SH-SY5Y (cell line): ENCODE data around the gene KDM4D.

ENCODE experiments used
- GATA2 ChIP-seq: IDR thresholded peaks from 2 replicates; pipeline ENCODE4 v1.6.1; 2011; ENCODE audit warnings: mild to moderate bottlenecking, low read depth, low read length
- GATA3 ChIP-seq: IDR thresholded peaks from 2 replicates; pipeline ENCODE4 v1.6.1; 2011; ENCODE audit warnings: low read depth, mild to moderate bottlenecking, low read length, moderate library complexity

Gene KDM4D

DNA sequence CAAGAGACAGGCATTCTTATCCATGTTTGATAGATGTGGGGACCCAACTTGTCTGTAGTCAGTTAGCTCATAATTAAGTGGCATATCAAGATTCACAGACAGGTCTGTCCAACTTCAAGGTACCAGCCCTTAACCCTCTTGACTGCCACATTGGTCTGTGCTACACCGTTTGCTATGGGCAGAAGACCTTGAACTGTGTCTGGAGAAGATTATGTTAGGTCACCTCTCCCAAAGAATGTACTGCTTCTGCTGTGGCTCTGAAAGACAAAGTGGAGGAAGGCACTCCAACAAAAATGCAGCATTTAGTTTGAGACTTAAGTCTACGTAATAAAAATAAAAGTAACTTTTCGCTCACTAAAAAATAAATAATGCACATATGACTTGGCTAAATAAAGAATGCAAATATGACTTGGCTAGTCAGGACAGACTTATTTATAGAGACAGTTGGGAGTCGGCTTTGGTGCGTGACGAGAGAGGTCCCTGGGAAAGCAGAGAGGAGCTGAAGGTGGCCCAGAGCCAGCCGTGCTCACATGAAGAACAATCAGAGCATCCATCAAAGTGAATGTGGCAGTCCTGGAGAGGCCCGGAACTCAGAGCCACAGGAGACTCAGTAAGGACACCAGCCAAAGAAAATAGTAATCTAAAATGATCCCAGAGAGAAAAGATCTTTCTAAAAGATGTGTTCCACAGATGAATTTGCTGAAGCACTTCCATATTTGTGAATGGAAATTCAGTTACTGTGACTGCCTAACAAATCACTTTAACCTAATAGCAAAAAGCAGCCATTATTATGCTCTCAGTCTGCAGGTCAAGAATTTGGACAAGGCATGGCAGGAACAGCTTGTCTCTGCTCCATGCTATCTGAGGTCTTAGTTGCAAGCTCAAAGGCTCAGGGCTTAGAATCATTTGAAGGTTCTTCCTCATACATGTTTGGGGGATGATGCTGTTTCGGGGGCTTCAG is 35.1 kb upstream of the KDM4D start:
- TF ChIP-seq GATA3, result no peak
- no peak for TF ChIP-seq GATA2

DNA sequence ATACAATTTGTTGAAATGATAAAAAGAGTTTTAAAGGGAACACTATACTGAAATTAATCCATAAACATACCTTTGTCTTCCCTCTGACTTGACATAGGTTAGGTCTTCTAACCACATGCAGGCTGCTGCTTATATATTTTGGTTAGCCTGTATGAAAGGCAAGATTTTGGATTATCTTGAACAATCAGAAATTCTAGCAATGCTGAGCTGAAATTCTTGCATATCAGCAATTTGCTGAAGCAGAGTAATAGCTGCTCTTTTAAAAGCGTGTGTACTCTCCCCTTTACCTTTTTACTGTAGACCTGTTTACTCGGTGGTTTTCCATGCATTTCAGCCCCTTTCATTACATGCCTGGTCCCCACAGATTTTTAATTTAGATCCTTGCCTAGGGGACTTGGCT is 34.2 kb upstream of the KDM4D start:
- no peak for TF ChIP-seq GATA3
- TF ChIP-seq GATA2, result no peak

DNA sequence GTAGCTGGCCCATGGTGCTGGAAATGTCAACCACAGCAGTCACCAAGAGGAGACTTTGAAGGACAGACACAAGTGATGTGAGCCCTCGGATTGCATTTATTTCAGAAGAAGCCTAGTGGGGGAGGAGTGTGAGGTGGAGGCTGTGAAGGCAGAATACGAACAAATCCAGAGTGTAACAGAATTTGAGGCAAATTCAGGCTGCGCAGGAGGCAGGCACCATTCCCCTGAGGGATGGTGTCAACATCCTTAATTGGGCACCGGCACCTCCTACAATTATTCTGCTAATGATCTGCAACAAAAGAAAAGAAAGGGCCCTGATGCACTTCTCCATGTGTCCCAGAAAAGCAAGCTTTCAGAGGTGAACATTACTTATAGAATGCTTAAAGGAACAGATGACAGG is 32.4 kb upstream of the KDM4D start:
- TF ChIP-seq GATA3, result no peak
- no peak for TF ChIP-seq GATA2

DNA sequence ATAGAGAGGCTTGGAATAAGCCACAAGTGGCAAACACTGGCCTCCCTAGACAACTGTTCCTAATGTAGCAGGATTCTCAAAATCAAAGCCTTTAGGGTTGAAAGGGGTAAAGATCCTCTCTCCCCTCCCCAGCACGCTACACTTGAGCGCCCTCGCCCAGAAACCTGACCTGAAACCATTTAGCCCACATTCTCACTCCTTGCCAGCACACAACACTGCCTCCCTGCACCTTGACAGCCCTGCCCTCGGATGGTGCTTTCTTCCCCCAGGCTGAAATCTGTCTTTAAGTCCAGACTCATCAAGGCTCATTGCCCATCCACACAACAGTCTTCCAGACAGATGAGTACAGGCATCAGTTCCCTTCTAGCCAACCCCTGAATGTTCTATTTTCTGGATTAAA is 26.7 kb upstream of the KDM4D start:
- no peak for TF ChIP-seq GATA2
- TF ChIP-seq GATA3, result no peak

DNA sequence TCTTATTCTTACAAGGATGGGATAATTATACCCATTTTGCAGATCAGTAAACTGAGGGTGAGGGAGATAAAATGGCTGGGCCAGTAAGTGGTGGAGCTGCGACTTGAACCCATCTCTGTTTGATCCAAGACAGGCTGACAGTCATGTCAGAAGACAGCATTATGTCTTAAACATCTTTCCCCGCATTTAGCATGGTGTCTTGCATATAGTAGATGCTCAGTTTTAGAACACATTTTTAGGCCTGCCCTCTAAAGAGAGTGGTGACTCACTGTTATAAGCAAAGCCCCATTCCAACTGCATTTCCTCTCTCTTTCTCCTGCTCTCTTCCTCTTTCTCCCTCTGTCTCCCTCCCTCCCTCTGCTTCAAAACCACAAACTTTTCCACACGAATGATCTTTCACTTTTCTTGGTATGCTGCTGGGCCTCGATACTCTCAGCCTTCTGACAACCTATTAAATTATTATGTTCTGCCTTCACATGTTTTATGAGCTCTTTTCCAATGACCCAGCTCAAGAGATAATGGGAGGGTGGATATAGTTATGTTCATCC is 25.4 kb upstream of the KDM4D start:
- no peak for TF ChIP-seq GATA2
- no peak for TF ChIP-seq GATA3

DNA sequence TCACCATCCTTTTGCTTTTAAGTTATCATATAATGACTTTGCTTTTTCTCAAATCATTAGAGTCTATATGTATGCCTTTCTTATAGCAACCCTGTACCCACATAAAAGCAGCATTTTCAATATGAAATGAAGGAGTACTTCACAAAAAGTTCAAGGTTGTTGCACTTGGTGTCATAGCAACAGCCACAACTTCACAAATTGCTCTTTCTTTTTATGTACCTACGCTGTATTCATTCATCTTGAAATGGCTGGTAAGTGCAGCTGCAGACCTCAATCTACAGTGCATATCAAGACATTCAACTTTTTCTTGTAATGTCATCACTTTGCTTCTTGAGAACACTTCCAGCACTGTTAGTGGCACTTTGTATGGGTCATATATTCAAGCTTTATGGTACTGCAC is 18.8 kb upstream of the KDM4D start:
- TF ChIP-seq GATA3 (no peak), GATA2 (no peak)

DNA sequence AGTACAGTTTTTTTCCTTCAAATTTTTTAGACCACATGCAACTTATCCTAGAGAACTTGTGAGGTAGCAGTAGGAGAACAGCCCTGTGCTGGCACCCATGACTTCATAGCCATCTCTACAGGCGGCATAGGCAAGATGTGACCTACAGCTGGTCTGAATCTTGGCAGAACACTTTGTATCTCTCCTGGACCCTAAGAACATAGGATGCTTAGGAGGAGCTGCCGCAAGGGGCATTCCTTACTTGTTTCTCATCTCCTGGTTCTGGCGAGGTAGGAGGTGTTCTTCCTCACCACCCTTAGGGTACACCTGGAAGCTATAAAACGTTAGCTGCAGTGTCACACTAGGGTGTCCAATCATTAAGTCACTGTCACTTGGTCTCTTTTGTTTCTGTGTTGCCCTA is 16.5 kb upstream of the KDM4D start:
- TF ChIP-seq GATA3 (no peak), GATA2 (no peak)

DNA sequence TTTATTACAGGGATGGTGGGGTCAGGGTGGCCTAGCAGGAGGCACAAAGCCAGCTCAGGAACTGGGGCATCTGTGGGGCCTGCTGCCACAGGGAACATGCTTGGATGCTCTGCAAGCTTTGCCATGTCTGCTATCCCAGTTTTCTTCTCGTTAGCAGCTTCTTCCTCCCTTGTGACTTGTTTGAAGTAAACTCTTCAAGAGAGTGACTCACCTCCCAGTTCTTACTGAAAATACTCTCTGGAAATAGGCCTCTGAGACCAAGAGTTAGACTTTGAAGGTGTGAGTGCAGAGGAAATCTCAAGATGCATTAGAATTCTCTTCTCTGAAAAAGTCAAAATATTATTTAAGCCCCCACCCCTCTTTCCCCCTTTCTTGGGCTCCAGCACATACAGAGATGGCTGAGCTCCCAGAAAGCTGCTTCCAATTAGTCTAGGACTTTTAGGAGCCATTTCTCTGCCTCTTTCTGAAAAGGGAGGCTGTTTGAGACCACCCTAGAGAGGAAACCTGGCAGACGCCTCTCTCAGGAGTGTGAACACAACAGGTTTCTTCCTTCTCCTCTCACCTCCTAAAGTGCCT is 15.3 kb upstream of the KDM4D start:
- no peak for TF ChIP-seq GATA3

DNA sequence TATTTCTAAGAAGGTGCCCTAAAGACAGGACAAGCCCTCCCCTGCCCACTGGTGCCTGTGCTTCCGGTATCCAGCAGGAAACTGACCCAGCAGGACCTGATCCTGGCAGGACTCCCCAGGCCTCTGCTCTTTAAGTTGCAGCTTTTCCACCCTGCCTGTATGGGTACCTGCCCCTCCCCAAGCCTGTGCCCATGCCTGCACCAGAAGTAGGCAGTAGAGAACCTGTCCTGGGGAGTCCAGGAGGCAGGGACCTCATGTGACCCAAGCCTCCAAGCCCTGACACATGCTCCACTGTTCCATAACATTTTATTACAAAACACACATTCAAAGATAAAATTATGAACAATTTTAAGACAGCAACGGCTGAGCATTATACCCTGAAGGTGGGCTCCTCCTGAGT is 14.3 kb upstream of the KDM4D start:
- TF ChIP-seq GATA3 (no peak), GATA2 (no peak)

DNA sequence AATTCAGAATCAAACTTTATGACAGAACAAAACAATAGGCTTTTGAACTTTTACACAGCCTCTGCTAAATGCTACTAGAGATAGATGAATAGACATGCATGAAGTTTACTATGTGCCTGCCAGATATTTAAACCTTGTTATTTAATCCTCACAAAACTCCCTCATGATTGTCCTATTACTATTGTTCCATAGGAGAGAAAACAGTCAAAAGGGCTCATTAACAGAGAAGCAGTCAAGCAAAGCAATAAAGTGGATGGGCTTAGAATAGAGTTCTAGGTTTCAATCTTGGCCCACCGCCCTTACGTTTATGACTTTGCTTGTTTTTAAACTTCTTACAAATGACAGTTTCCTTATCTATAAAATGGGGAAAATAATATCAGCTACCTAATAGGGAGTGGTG is 13.0 kb upstream of the KDM4D start:
- no peak for TF ChIP-seq GATA2
- no peak for TF ChIP-seq GATA3

DNA sequence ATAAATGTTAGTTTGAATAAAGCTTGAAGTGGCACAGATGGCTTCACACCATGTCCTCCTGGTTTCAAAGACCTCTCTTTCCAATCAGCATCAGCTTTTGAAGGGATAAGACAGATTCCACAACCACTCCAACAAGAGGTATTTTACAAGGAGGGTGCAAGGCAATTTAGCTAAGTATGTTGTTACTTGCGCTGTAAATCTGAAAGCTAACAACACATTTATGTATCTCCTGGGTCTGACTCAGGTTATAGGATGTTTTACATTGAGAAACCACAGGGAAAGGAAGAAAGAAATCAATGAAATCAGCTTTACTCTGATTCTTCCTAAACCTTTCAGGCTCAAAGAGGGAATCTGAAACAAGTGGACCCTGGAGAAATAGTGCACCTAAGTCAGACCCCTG is 12.3 kb upstream of the KDM4D start:
- no peak for TF ChIP-seq GATA2
- no peak for TF ChIP-seq GATA3

DNA sequence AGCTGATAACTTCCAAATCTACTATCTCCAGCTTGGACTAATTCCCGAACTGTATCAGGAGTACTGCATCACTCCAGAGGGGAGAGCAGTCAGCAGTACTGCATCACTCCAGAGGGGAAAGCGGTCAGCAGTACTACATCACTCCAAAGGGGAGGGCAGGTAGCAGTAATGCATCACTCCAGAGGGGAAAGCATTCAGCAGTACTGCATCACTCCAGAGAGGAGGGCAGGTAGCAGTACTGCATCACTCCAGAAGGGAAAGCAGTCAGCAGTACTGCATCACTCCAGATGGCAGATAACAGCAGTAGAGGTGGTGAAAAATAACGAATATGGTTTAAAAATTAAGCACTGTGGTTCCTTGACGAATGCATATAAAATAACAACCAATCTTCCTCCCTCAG is 8.6 kb upstream of the KDM4D start:
- TF ChIP-seq GATA2 (no peak), GATA3 (no peak)

DNA sequence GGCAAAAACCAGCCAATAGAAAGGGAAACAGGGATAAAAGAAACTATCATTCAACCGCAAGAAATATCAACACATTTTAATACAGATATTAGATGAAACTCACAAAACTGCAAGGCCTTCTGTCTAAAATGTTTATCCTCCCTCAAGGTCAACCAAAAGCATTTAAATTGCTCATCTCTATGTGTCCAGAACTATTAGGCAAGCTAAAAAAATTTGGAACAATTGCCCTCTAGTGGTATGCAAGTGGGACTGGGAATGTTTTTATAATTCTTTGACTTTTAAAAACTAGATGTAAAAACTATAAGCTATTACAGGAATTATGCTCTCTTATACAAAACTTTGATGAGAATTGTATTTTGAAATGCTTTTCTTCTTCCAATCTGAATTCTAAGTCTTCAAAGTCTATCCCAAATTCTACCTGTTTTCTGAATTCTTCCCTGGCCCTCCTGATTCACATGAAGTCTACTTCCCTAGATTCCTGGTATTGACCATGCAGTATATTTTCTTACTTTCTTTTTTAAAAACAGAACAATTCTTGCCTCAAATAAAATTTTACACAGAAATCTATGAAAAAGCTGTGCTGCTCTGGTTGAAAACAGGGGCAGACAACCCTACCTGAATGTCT is 5.1 kb upstream of the KDM4D start:
- no peak for TF ChIP-seq GATA2
- TF ChIP-seq GATA3, result no peak

DNA sequence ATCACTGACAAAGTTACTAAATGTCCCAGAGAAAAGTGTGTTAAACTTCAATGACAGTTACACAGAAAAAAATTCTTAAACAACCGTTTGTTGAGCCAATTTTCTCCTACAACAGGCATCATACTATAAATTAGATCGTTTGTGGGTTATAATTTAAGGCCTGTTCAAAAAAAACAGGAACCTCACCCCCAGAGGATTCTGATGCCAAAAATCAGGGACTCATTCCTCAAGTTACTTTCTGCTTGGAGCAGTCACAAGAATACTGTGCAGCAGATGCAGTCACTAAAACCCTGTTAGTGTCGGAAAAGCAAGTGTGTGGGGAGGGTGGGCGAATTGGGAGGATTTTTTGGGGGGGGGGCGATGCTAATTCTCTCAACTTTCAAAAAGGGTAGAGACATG is 810 bp upstream of the KDM4D start:
- TF ChIP-seq GATA3 (no peak), GATA2 (no peak)

DNA sequence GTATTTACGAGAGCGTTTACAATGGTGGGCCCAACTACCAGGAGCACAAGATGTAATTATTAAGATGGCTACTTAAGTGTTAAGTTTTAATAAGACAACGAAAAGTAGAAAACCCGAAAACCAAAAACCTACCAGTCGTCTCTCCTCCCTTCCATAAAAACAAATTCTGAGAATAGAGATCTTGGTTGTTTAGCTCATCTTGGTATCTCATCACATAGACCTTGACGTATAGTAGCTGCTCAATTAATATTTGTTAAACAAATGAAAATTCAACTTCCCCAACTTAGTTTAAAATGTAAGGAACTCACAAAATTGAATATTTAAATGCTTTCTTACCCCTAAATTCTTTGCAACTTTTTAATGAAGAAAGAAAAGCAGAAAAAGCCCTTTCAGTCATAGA is 669 bp downstream of the KDM4D start:
- TF ChIP-seq GATA2, result no peak
- no peak for TF ChIP-seq GATA3

DNA sequence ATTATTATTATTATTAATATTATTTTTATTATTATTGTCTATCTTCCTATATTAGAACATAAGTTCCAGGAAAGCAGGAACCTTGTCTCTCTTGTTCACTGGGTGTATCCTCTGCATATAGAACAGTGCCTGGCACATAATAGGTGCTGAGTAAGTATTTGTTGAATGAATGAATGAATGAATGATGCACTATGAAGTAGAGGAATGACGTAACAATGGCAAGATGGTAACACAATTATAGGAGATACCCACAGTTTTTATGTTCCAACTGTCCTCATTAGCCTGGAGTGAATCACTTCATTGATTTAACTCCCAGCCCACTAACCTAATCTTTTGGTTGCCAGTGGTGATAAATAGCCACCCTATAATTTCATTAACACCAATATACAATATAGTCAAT is 2.1 kb downstream of the KDM4D start:
- TF ChIP-seq GATA2 (no peak), GATA3 (no peak)
